ENCODE measurements around the gene KANSL1. TPM values are rescaled to one million over a fixed set of nuclear protein-coding genes. Genes with fewer than 3 reads are reported as not detected.

The KANSL1 gene
- total and polyA plus RNA-seq, 2 donors from 2014 or later: 13.7 to 97.3 TPM

GRCh38 chr17:46028981-46029565 lies 164.2 kb downstream of the KANSL1 start:
- Histone ChIP-seq H3K27ac (ENCODE audit: low read depth in 2 of 2, low read length in 2 of 2) (no peak overlapping the region), H3K4me3 (ENCODE audit: low read length in 3 of 3) (no peak overlapping the region), H3K9ac (ENCODE audit: low read length in 3 of 3) (no peak overlapping the region), H3K36me3 (ENCODE audit: control insufficient read depth in 2 of 3, insufficient read depth in 3 of 3, low read length in 3 of 3) (peaks cover 12 to 47% (median 33%) of the 10 kb centered on the region in 3 donors), H3K27me3 (ENCODE audit: control insufficient read depth, insufficient read depth, low read length) (no peaks in the 10 kb centered on the region), H3K9me3 (ENCODE audit: control insufficient read depth in 2 of 3, insufficient read depth in 1 of 3, low read length in 3 of 3) (no peaks in the 10 kb centered on the region), H3K4me1 (ENCODE audit: control insufficient read depth in 2 of 3, insufficient read depth in 2 of 3, low read depth in 1 of 3, low read length in 3 of 3) (no peaks in the 10 kb centered on the region)
- no peak for FAIRE-seq
- intact Hi-C loops (cut with DNase I): no loop called here
- DNase-seq: no peak
- no peak for TF ChIP-seq CTCF (IDR thresholded peaks at IDR 0.05; ENCODE audit: borderline replicate concordance, extremely low read depth, insufficient read depth)

GRCh38 chr17:46028374-46028773 lies 164.9 kb downstream of the KANSL1 start:
- Histone ChIP-seq H3K27ac (ENCODE audit: low read depth in 2 of 2, low read length in 2 of 2) (no peak overlapping the region), H3K4me3 (ENCODE audit: low read length in 3 of 3) (no peak overlapping the region), H3K9me3 (ENCODE audit: control insufficient read depth in 2 of 3, insufficient read depth in 1 of 3, low read length in 3 of 3) (no peaks in the 10 kb centered on the region), H3K27me3 (ENCODE audit: control insufficient read depth, insufficient read depth, low read length) (no peaks in the 10 kb centered on the region), H3K9ac (ENCODE audit: low read length in 3 of 3) (no peak overlapping the region), H3K36me3 (ENCODE audit: control insufficient read depth in 2 of 3, insufficient read depth in 3 of 3, low read length in 3 of 3) (peaks cover 11 to 40% (median 26%) of the 10 kb centered on the region in 3 donors), H3K4me1 (ENCODE audit: control insufficient read depth in 2 of 3, insufficient read depth in 2 of 3, low read depth in 1 of 3, low read length in 3 of 3) (no peaks in the 10 kb centered on the region)
- intact Hi-C loops (cut with DNase I): no loop called here
- FAIRE-seq (no peak), DNase-seq (no peak)
- no peak for TF ChIP-seq CTCF (IDR thresholded peaks at IDR 0.05; ENCODE audit: borderline replicate concordance, extremely low read depth, insufficient read depth)

- intact Hi-C loops (cut with DNase I): no loop called here
- no peaks in the 10 kb centered on the region for H3K4me1 ChIP-seq (ENCODE audit: control insufficient read depth in 2 of 3, insufficient read depth in 2 of 3, low read depth in 1 of 3, low read length in 3 of 3)
- H3K9ac ChIP-seq (ENCODE audit: low read length in 3 of 3): no peak overlapping the region
- peaks cover 8 to 36% (median 22%) of the 10 kb centered on the region in 3 donors for H3K36me3 ChIP-seq (ENCODE audit: control insufficient read depth in 2 of 3, insufficient read depth in 3 of 3, low read length in 3 of 3)
- H3K9me3 ChIP-seq (ENCODE audit: control insufficient read depth in 2 of 3, insufficient read depth in 1 of 3, low read length in 3 of 3): no peaks in the 10 kb centered on the region
- DNase-seq: no peak
- no peak for TF ChIP-seq CTCF (IDR thresholded peaks at IDR 0.05; ENCODE audit: borderline replicate concordance, extremely low read depth, insufficient read depth)
- H3K4me3 ChIP-seq (ENCODE audit: low read length in 3 of 3): no peak overlapping the region
- FAIRE-seq: no peak
- H3K27ac ChIP-seq (ENCODE audit: low read depth in 2 of 2, low read length in 2 of 2): no peak overlapping the region
- no peaks in the 10 kb centered on the region for H3K27me3 ChIP-seq (ENCODE audit: control insufficient read depth, insufficient read depth, low read length)
These were observed 165.3 kb downstream of the KANSL1 start for GRCh38 chr17:46027976-46028325.

All from kidney (tissue), 14 donors.